Measurements from ENCODE around the gene PTER. TPM values are rescaled to one million over a fixed set of nuclear protein-coding genes. Genes with fewer than 3 reads are reported as not detected.

Gene PTER
- total RNA-seq, 1 donor from 2014 or later, result 2.5 TPM

GRCh38 chr10:16529853-16530252 lies 93.0 kb downstream of the PTER start:
- FAIRE-seq, result no peak
- no peak for TF ChIP-seq EZH2 (IDR thresholded peaks at IDR 0.05; ENCODE audit: insufficient read depth, low read length)
- TF ChIP-seq, protein P1, sequence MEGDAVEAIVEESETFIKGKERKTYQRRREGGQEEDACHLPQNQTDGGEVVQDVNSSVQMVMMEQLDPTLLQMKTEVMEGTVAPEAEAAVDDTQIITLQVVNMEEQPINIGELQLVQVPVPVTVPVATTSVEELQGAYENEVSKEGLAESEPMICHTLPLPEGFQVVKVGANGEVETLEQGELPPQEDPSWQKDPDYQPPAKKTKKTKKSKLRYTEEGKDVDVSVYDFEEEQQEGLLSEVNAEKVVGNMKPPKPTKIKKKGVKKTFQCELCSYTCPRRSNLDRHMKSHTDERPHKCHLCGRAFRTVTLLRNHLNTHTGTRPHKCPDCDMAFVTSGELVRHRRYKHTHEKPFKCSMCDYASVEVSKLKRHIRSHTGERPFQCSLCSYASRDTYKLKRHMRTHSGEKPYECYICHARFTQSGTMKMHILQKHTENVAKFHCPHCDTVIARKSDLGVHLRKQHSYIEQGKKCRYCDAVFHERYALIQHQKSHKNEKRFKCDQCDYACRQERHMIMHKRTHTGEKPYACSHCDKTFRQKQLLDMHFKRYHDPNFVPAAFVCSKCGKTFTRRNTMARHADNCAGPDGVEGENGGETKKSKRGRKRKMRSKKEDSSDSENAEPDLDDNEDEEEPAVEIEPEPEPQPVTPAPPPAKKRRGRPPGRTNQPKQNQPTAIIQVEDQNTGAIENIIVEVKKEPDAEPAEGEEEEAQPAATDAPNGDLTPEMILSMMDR (IDR thresholded peaks at IDR 0.05; ENCODE audit: insufficient read depth, low read depth, low read length), result no peak
- Histone ChIP-seq H4K20me1 (ENCODE audit: insufficient read depth, low read length) (no peaks in the 10 kb centered on the region), H3K4me3 (ENCODE audit: insufficient read depth, low read depth, low read length) (no peak overlapping the region), H3K4me2 (ENCODE audit: low read length) (no peak overlapping the region), H3K9ac (ENCODE audit: low read length) (no peak overlapping the region), H3K27me3 (ENCODE audit: insufficient read depth, low read length) (peaks cover 10% of the 10 kb centered on the region), H3K27ac (ENCODE audit: low read depth, low read length) (no peak overlapping the region), H3K4me1 (ENCODE audit: insufficient read depth, low read length) (no peaks in the 10 kb centered on the region), H2AFZ (ENCODE audit: low read depth, low read length) (no peak overlapping the region), H3K79me2 (ENCODE audit: insufficient read depth, low read length) (no peaks in the 10 kb centered on the region), H3K9me3 (ENCODE audit: insufficient read depth, low read depth, low read length) (no peaks in the 10 kb centered on the region), H3K36me3 (ENCODE audit: insufficient read depth, low read length) (no peaks in the 10 kb centered on the region)
- Mint-ChIP-seq H3K27ac (ENCODE audit: unreplicated experiment) (no peak overlapping the region), H3K4me3 (ENCODE audit: unreplicated experiment) (no peak overlapping the region), H3K4me1 (ENCODE audit: low read depth, unreplicated experiment) (no peaks in the 10 kb centered on the region), H3K27me3 (ENCODE audit: low read depth, unreplicated experiment) (no peaks in the 10 kb centered on the region), H3K9me3 (ENCODE audit: unreplicated experiment) (no peaks in the 10 kb centered on the region), H3K36me3 (ENCODE audit: low read depth, unreplicated experiment) (no peaks in the 10 kb centered on the region)
- DNase-seq (ENCODE audit: low read depth), result no peak

- H3K27ac ChIP-seq (ENCODE audit: low read depth, low read length), result no peak overlapping the region
- H3K4me2 ChIP-seq (ENCODE audit: low read length), result no peak overlapping the region
- H3K9me3 Mint-ChIP-seq (ENCODE audit: unreplicated experiment), result peaks cover 2% of the 10 kb centered on the region
- H3K4me3 ChIP-seq (ENCODE audit: insufficient read depth, low read depth, low read length), result no peak overlapping the region
- no peak overlapping the region for H3K9ac ChIP-seq (ENCODE audit: low read length)
- H3K27me3 ChIP-seq (ENCODE audit: insufficient read depth, low read length), result no peaks in the 10 kb centered on the region
- H3K4me3 Mint-ChIP-seq (ENCODE audit: unreplicated experiment), result no peak overlapping the region
- H3K9me3 ChIP-seq (ENCODE audit: insufficient read depth, low read depth, low read length), result no peaks in the 10 kb centered on the region
- peaks cover 2% of the 10 kb centered on the region for H3K36me3 Mint-ChIP-seq (ENCODE audit: low read depth, unreplicated experiment)
- no peaks in the 10 kb centered on the region for H4K20me1 ChIP-seq (ENCODE audit: insufficient read depth, low read length)
- H3K36me3 ChIP-seq (ENCODE audit: insufficient read depth, low read length), result no peaks in the 10 kb centered on the region
- H3K4me1 ChIP-seq (ENCODE audit: insufficient read depth, low read length), result no peaks in the 10 kb centered on the region
- TF ChIP-seq EZH2 (IDR thresholded peaks at IDR 0.05; ENCODE audit: insufficient read depth, low read length), result no peak
- TF ChIP-seq, protein P1 (IDR thresholded peaks at IDR 0.05; ENCODE audit: insufficient read depth, low read depth, low read length), result no peak
- no peak for FAIRE-seq
- H2AFZ ChIP-seq (ENCODE audit: low read depth, low read length), result no peak overlapping the region
- no peak overlapping the region for H3K27ac Mint-ChIP-seq (ENCODE audit: unreplicated experiment)
- peaks cover 10% of the 10 kb centered on the region for H3K27me3 Mint-ChIP-seq (ENCODE audit: low read depth, unreplicated experiment)
- no peaks in the 10 kb centered on the region for H3K4me1 Mint-ChIP-seq (ENCODE audit: low read depth, unreplicated experiment)
- H3K79me2 ChIP-seq (ENCODE audit: insufficient read depth, low read length), result no peaks in the 10 kb centered on the region
- no peak for DNase-seq (ENCODE audit: low read depth)
Measured at GRCh38 chr10:16536155-16536554, 99.3 kb downstream of the PTER start.

GRCh38 chr10:16544099-16544498 lies 107.3 kb downstream of the PTER start:
- Histone ChIP-seq H3K9ac (ENCODE audit: low read length) (no peak overlapping the region), H3K4me2 (ENCODE audit: low read length) (no peak overlapping the region), H3K79me2 (ENCODE audit: insufficient read depth, low read length) (no peaks in the 10 kb centered on the region), H3K4me1 (ENCODE audit: insufficient read depth, low read length) (no peaks in the 10 kb centered on the region), H2AFZ (ENCODE audit: low read depth, low read length) (no peak overlapping the region), H3K27me3 (ENCODE audit: insufficient read depth, low read length) (no peaks in the 10 kb centered on the region), H3K36me3 (ENCODE audit: insufficient read depth, low read length) (no peaks in the 10 kb centered on the region), H4K20me1 (ENCODE audit: insufficient read depth, low read length) (no peaks in the 10 kb centered on the region), H3K27ac (ENCODE audit: low read depth, low read length) (no peak overlapping the region), H3K4me3 (ENCODE audit: insufficient read depth, low read depth, low read length) (no peak overlapping the region), H3K9me3 (ENCODE audit: insufficient read depth, low read depth, low read length) (no peaks in the 10 kb centered on the region)
- H3K27ac Mint-ChIP-seq (ENCODE audit: unreplicated experiment), result no peak overlapping the region
- FAIRE-seq, result no peak
- H3K9me3 Mint-ChIP-seq (ENCODE audit: unreplicated experiment), result peaks cover 2% of the 10 kb centered on the region
- TF ChIP-seq, protein P1 (IDR thresholded peaks at IDR 0.05; ENCODE audit: insufficient read depth, low read depth, low read length), result no peak
- TF ChIP-seq EZH2 (IDR thresholded peaks at IDR 0.05; ENCODE audit: insufficient read depth, low read length), result no peak
- no peak overlapping the region for H3K4me3 Mint-ChIP-seq (ENCODE audit: unreplicated experiment)
- no peaks in the 10 kb centered on the region for H3K4me1 Mint-ChIP-seq (ENCODE audit: low read depth, unreplicated experiment)
- H3K36me3 Mint-ChIP-seq (ENCODE audit: low read depth, unreplicated experiment), result peaks cover 2% of the 10 kb centered on the region
- H3K27me3 Mint-ChIP-seq (ENCODE audit: low read depth, unreplicated experiment), result peaks cover 14% of the 10 kb centered on the region
- DNase-seq (ENCODE audit: low read depth), result no peak

Measured in astrocyte (in vitro differentiated cells and primary cell).